Mesenchymal stem cell (in vitro differentiated cells and primary cell): ENCODE results near the gene PCBD2.

Source experiments
- DNase-seq: peaks from one replicate; pipeline ENCODE4 v3.0.0-alpha.2; 2013
- H2AFZ ChIP-seq: one replicate; pipeline ENCODE4 v1.6.1; 2013; ENCODE audit warnings: low read depth, mild to moderate bottlenecking, control low read depth, inconsistent platforms, low read length, moderate library complexity
- H2AK5ac ChIP-seq: 2 replicates; pipeline ENCODE4 v1.6.1; 2013; ENCODE audit warnings: low read length, moderate library complexity, mild to moderate bottlenecking, inconsistent platforms; ENCODE audit not compliant: severe bottlenecking
- H2BK120ac ChIP-seq: one replicate; pipeline ENCODE4 v1.6.1; 2013; ENCODE audit warnings: low read depth, mild to moderate bottlenecking, inconsistent platforms, low read length, moderate library complexity
- H2BK12ac ChIP-seq, 2 experiments: one replicate each; pipeline ENCODE4 v1.6.1; 2013; ENCODE audit warnings: inconsistent platforms in 2 of 2, low read length in 2 of 2, mild to moderate bottlenecking in 2 of 2, moderate library complexity in 2 of 2, control low read depth in 1 of 2
- H2BK15ac ChIP-seq: one replicate; pipeline ENCODE4 v1.6.1; 2013; ENCODE audit warnings: mild to moderate bottlenecking, low read depth, inconsistent platforms; ENCODE audit not compliant: poor library complexity, severe bottlenecking
- H2BK5ac ChIP-seq: 2 replicates; pipeline ENCODE4 v1.6.1; 2013; ENCODE audit warnings: low read depth, mild to moderate bottlenecking, low read length, control low read depth, inconsistent platforms; ENCODE audit not compliant: poor library complexity, severe bottlenecking
- H3K14ac ChIP-seq, 2 experiments: one replicate each; pipeline ENCODE4 v1.6.1; 2013; ENCODE audit warnings: inconsistent platforms in 2 of 2, low read length in 2 of 2, control low read depth in 1 of 2, mild to moderate bottlenecking in 1 of 2, moderate library complexity in 1 of 2
- H3K18ac ChIP-seq, 2 experiments: one replicate each; pipeline ENCODE4 v1.6.1; 2013; ENCODE audit warnings: inconsistent platforms in 2 of 2, low read length in 2 of 2, control low read depth in 1 of 2, low read depth in 1 of 2, mild to moderate bottlenecking in 1 of 2
- H3K23ac ChIP-seq, 2 experiments: one replicate each; pipeline ENCODE4 v1.6.1; 2013; ENCODE audit warnings: inconsistent platforms in 2 of 2, low read length in 2 of 2, mild to moderate bottlenecking in 2 of 2, moderate library complexity in 2 of 2, control low read depth in 1 of 2
- H3K27ac ChIP-seq: 2 replicates; pipeline ENCODE4 v1.5.1; 2013; ENCODE audit warnings: mild to moderate bottlenecking, moderate library complexity, low read length, control low read depth, inconsistent platforms; ENCODE audit not compliant: poor library complexity, severe bottlenecking
- H3K27me3 ChIP-seq, 2 experiments: 2 replicates each; pipeline versions ENCODE4 v1.6.1 to v1.7.0; 2013; ENCODE audit warnings: low read length in 2 of 2, mild to moderate bottlenecking in 2 of 2, moderate library complexity in 2 of 2, control low read depth in 1 of 2, inconsistent platforms in 1 of 2; ENCODE audit not compliant: control insufficient read depth in 1 of 2, insufficient read depth in 1 of 2
- H3K36me3 ChIP-seq, 2 experiments: 2 replicates each; pipeline versions ENCODE4 v1.6.1 to v1.7.0; 2013; ENCODE audit warnings: low read length in 2 of 2, control low read depth in 1 of 2, inconsistent platforms in 1 of 2, low read depth in 1 of 2, mild to moderate bottlenecking in 1 of 2; ENCODE audit not compliant: insufficient read depth in 2 of 2, control insufficient read depth in 1 of 2
- H3K4ac ChIP-seq, 2 experiments: one replicate each; pipeline ENCODE4 v1.6.1; 2013; ENCODE audit warnings: inconsistent platforms in 2 of 2, low read length in 2 of 2, mild to moderate bottlenecking in 2 of 2, moderate library complexity in 2 of 2, control low read depth in 1 of 2, low read depth in 1 of 2
- H3K4me1 ChIP-seq: 2 replicates; pipeline ENCODE4 v1.6.1; 2013; ENCODE audit warnings: low read depth, low read length, control low read depth; ENCODE audit not compliant: control insufficient read depth, insufficient read depth
- H3K4me2 ChIP-seq: 2 replicates; pipeline ENCODE4 v1.6.1; 2013; ENCODE audit warnings: low read length, mild to moderate bottlenecking, inconsistent platforms; ENCODE audit not compliant: poor library complexity, severe bottlenecking
- H3K4me3 ChIP-seq, 2 experiments: 2 replicates each; pipeline versions ENCODE4 v1.5.1 to v1.7.0; 2013; ENCODE audit warnings: low read length in 2 of 2, mild to moderate bottlenecking in 2 of 2, control low read depth in 1 of 2, low read depth in 1 of 2; ENCODE audit not compliant: insufficient read depth in 1 of 2
- H3K79me1 ChIP-seq: replicated peaks from 2 replicates; pipeline ENCODE4 v1.6.1; 2013; ENCODE audit warnings: mild to moderate bottlenecking, control low read depth, low read length, inconsistent platforms; ENCODE audit not compliant: poor library complexity, severe bottlenecking
- H3K9ac ChIP-seq: 2 replicates; pipeline ENCODE4 v1.7.0; 2013; ENCODE audit warnings: mild to moderate bottlenecking, low read length, moderate library complexity
- H3K9me3 ChIP-seq: 2 replicates; pipeline ENCODE4 v1.7.0; 2013; ENCODE audit warnings: mild to moderate bottlenecking, low read length; ENCODE audit not compliant: control insufficient read depth
- H4K8ac ChIP-seq: one replicate; pipeline ENCODE4 v1.6.1; 2013; ENCODE audit warnings: inconsistent platforms, mild to moderate bottlenecking, low read length, moderate library complexity
- H4K91ac ChIP-seq: one replicate; pipeline ENCODE4 v1.6.1; 2013; ENCODE audit warnings: mild to moderate bottlenecking, low read length, inconsistent platforms
- WGBS: methylation state at CpG from one replicate; pipeline ENCODE4 v1.1.7; 2013; ENCODE audit warnings: mixed read lengths; 5-methylcytosine and 5-hydroxymethylcytosine counted together

The PCBD2 gene

DNA sequence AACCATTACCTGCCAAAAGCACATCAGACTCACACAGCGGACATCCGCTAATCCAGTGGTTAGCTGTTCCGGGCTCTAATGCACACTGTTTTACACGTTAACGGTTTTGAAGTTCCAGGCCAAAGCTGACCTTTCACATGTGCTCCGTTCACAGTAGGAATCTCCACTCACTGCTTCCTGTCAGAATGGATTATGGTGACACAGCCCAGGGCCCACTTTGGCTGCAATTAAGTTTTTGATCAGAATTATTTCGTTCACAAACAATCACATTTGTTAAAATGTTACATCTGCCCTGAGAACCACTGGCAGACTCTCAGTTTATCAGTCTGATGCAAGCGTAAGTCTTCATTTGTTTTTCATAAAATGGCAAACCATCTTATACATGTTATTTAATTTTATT lies 32.6 kb downstream of the PCBD2 start:
- no peak overlapping the region for H3K18ac ChIP-seq
- no peak overlapping the region for H3K9ac ChIP-seq
- H3K27ac ChIP-seq: no peak overlapping the region
- H2BK120ac ChIP-seq: no peak overlapping the region
- no peak overlapping the region for H3K4me3 ChIP-seq
- H4K8ac ChIP-seq: no peak overlapping the region
- peaks cover 3% of the 10 kb centered on the region for H3K79me1 ChIP-seq
- no peak overlapping the region for H2BK5ac ChIP-seq
- WGBS: 90% methylated on average over 7 of the region's 8 CpGs
- no peak overlapping the region for H3K23ac ChIP-seq
- H3K9me3 ChIP-seq: no peaks in the 10 kb centered on the region
- no peak overlapping the region for H2BK15ac ChIP-seq
- H3K27me3 ChIP-seq: no peaks in the 10 kb centered on the region
- no peak overlapping the region for H2AK5ac ChIP-seq
- peaks cover 5 to 31% of the 10 kb centered on the region in 2 experiments for H3K36me3 ChIP-seq
- no peak overlapping the region for H3K14ac ChIP-seq
- no peak overlapping the region for H3K4ac ChIP-seq
- H2AFZ ChIP-seq: peak overlapping the region; percentile 51
- peaks cover 7% of the 10 kb centered on the region for H3K4me1 ChIP-seq
- no peak overlapping the region for H4K91ac ChIP-seq
- H3K4me2 ChIP-seq: no peak overlapping the region
- DNase-seq: no peak
- no peak overlapping the region for H2BK12ac ChIP-seq

DNA sequence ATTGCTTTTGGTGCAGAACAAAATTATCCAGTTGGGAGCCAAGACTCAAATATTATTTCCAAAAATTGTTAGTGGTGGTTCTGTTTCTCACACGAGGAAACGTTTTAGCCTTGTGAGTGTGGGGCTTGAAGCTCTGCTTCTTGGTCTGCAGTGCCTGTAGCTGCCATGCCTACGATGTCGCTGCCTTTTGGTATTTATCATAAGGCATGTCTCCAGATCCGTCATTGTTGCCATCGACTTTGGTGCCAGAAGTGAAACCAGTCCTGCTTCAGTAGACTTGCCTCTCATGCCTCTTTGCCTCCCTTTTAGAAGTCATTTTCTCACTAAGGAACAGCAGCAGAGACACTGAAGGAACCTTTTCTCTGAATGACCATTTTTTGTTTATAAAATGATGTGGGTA lies 33.1 kb downstream of the PCBD2 start:
- Histone ChIP-seq H3K4me2 (no peak overlapping the region), H2BK120ac (no peak overlapping the region), H4K8ac (no peak overlapping the region), H3K27ac (no peak overlapping the region), H2AFZ (no peak overlapping the region), H3K9me3 (no peaks in the 10 kb centered on the region), H3K4me1 (peaks cover 7% of the 10 kb centered on the region), H2BK12ac (no peak overlapping the region), H3K18ac (no peak overlapping the region), H2AK5ac (no peak overlapping the region), H3K27me3 (no peaks in the 10 kb centered on the region), H3K14ac (no peak overlapping the region), H3K4me3 (no peak overlapping the region), H2BK5ac (no peak overlapping the region), H4K91ac (no peak overlapping the region), H3K79me1 (peaks cover 3% of the 10 kb centered on the region), H2BK15ac (no peak overlapping the region), H3K9ac (no peak overlapping the region), H3K4ac (no peak overlapping the region), H3K23ac (no peak overlapping the region), H3K36me3 (peaks cover 5 to 31% of the 10 kb centered on the region in 2 experiments)
- no peak for DNase-seq
- WGBS: 90% methylated on average over 6 of the region's 6 CpGs

GRCh38 chr5:134939500-134939899 lies 34.6 kb downstream of the PCBD2 start:
- Histone ChIP-seq H3K9ac (no peak overlapping the region), H2AK5ac (no peak overlapping the region), H3K27ac (no peak overlapping the region), H3K4me1 (peaks cover 7% of the 10 kb centered on the region), H3K27me3 (no peaks in the 10 kb centered on the region), H4K91ac (no peak overlapping the region), H4K8ac (no peak overlapping the region), H3K4ac (no peak overlapping the region), H3K36me3 (peaks cover 5 to 27% of the 10 kb centered on the region in 2 experiments), H3K18ac (no peak overlapping the region), H3K79me1 (peaks cover 1% of the 10 kb centered on the region), H3K23ac (no peak overlapping the region), H2BK15ac (no peak overlapping the region), H3K4me3 (no peak overlapping the region), H2BK120ac (no peak overlapping the region), H3K4me2 (no peak overlapping the region), H3K14ac (no peak overlapping the region), H3K9me3 (no peaks in the 10 kb centered on the region), H2AFZ (no peak overlapping the region), H2BK5ac (peak overlapping the region; percentile 26), H2BK12ac (no peak overlapping the region)
- 100% methylated on average over 1 of the region's 1 CpG for WGBS
- no peak for DNase-seq

- Histone ChIP-seq H3K4ac (no peak overlapping the region), H3K27me3 (no peaks in the 10 kb centered on the region), H3K4me3 (no peak overlapping the region), H2AFZ (no peak overlapping the region), H3K4me2 (no peak overlapping the region), H4K91ac (no peak overlapping the region), H3K9ac (no peak overlapping the region), H3K4me1 (no peaks in the 10 kb centered on the region), H2BK120ac (no peak overlapping the region), H3K18ac (no peak overlapping the region), H2BK5ac (no peak overlapping the region), H2BK15ac (no peak overlapping the region), H3K36me3 (peaks cover 5 to 9% of the 10 kb centered on the region in 2 experiments), H3K27ac (no peak overlapping the region), H3K23ac (no peak overlapping the region), H2BK12ac (no peak overlapping the region), H3K14ac (no peak overlapping the region), H3K9me3 (no peaks in the 10 kb centered on the region), H2AK5ac (no peak overlapping the region), H4K8ac (no peak overlapping the region), H3K79me1 (peaks cover 1% of the 10 kb centered on the region)
- WGBS: 100% methylated on average over 1 of the region's 1 CpG
- no peak for DNase-seq
Observed at GRCh38 chr5:134943547-134943946, 38.6 kb downstream of the PCBD2 start.
